ENCODE data around the gene CRYL1. TPM values are rescaled to one million over a fixed set of nuclear protein-coding genes. Genes with fewer than 3 reads are reported as not detected.
A peak's percentile ranks its signal among the peaks of the same experiment; 100 is the strongest.

CRYL1 gene
- total and polyA plus RNA-seq, 2 of the 4 experiments (the other 2 are of a cell fraction), result 11.7 to 16.4 TPM

- Histone ChIP-seq H3K14ac (replicated peaks; ENCODE audit: low read depth, low read length) (no peak overlapping the region), H4K5ac (ENCODE audit: low read depth, low read length) (no peak overlapping the region), H3K4me1 (ENCODE audit: control insufficient read depth, insufficient read depth, low read length) (peaks cover 5% of the 10 kb centered on the region), H3K9me1 (ENCODE audit: insufficient read depth, low read length) (peaks cover 16% of the 10 kb centered on the region), H3K56ac (ENCODE audit: extremely low read depth, insufficient read depth, low read length) (no peak overlapping the region), H3K27ac (ENCODE audit: insufficient read depth, low read length) (no peak overlapping the region), H4K20me1 (ENCODE audit: insufficient read depth, low read length) (no peaks in the 10 kb centered on the region), H3K79me1 (ENCODE audit: low read depth in 1 of 2, low read length in 2 of 2) (no peaks in the 10 kb centered on the region), H3K9me3 (ENCODE audit: control insufficient read depth, insufficient read depth, low read length) (no peaks in the 10 kb centered on the region), H2AFZ (replicated peaks; ENCODE audit: low read length, poor library complexity) (no peak overlapping the region), H2AK5ac (ENCODE audit: low read depth, low read length) (peak overlapping the region; percentile 51), H3K27me3 (ENCODE audit: control insufficient read depth, insufficient read depth, low read length) (peaks cover 4% of the 10 kb centered on the region), H3K4me3 (ENCODE audit: insufficient read depth, low read depth, low read length) (no peak overlapping the region), H2BK120ac (ENCODE audit: low read depth, low read length) (peak overlapping the region; percentile 41; the same call in 1 of the 2 replicates), H4K91ac (ENCODE audit: insufficient read depth, low read depth, low read length) (0 out of 2 replicates have a peak overlapping the region, but pooled peaks have one; percentile 12), H3K4ac (ENCODE audit: low read depth, low read length) (peak overlapping the region; percentile 10; the same call in 1 of the 2 replicates), H3K4me2 (ENCODE audit: low read depth, low read length) (no peak overlapping the region), H3K23ac (ENCODE audit: low read depth, low read length) (no peak overlapping the region), H2BK15ac (ENCODE audit: low read depth, low read length) (0 out of 3 replicates have a peak overlapping the region, but pooled peaks have one; percentile 31), H4K8ac (ENCODE audit: low read depth in 2 of 2, low read length in 2 of 2) (no peak overlapping the region), H2BK20ac (ENCODE audit: low read depth, low read length) (no peak overlapping the region), H3K9ac (ENCODE audit: low read depth, low read length) (no peak overlapping the region), H3K36me3 (ENCODE audit: control insufficient read depth, insufficient read depth, low read length) (no peaks in the 10 kb centered on the region), H2BK5ac (ENCODE audit: low read depth, low read length, poor library complexity, severe bottlenecking) (peak overlapping the region; percentile 27), H3K18ac (ENCODE audit: low read depth, low read length) (no peak overlapping the region), H2AK9ac (replicated peaks; ENCODE audit: low read depth, low read length, poor library complexity) (no peak overlapping the region)
- POLR2A ChIA-PET (ENCODE audit: unreplicated experiment), result no interaction called here
- no TSS peak for BruUV-seq (replicated peaks)
- CTCF ChIA-PET, result no interaction called here
- dilution Hi-C loops (cut with HindIII; ENCODE audit: low sequenced_read_pairs, unreplicated experiment), result no loop called here
- TF ChIP-seq MAFK (IDR thresholded peaks at IDR 0.05; ENCODE audit: low read depth, low read length) (no peak), POLR2A (IDR thresholded peaks at IDR 0.05; ENCODE audit: low read depth, low read length) (no peak)
- ATAC-seq (ENCODE audit: low read depth), result no peak
- in situ Hi-C loops (cut with MboI; ENCODE audit: low sequenced_read_pairs), result no loop called here
- WGBS, 2 experiments (ENCODE audit: extremely low coverage in 2 of 2, insufficient read length in 1 of 2), result no CpG with 5 or more reads among the region's 8 CpGs
- intact Hi-C loops (cut with micrococcal nuclease), result loop anchor here (10.0 kb wide), 1 partner anchor 107 kb away; no protein-coding TSS in a partner anchor
- no peak for DNase-seq
These were observed 167.6 kb downstream of the CRYL1 start for GRCh38 chr13:20358022-20358421.
